CD1c-positive myeloid dendritic cell (primary cell): ENCODE data around the gene ING1.

ENCODE experiments used
- DNase-seq: peaks from one replicate; pipeline ENCODE4 v3.0.0-alpha.2; 2016; ENCODE audit errors: extremely low spot score

Gene ING1

DNA sequence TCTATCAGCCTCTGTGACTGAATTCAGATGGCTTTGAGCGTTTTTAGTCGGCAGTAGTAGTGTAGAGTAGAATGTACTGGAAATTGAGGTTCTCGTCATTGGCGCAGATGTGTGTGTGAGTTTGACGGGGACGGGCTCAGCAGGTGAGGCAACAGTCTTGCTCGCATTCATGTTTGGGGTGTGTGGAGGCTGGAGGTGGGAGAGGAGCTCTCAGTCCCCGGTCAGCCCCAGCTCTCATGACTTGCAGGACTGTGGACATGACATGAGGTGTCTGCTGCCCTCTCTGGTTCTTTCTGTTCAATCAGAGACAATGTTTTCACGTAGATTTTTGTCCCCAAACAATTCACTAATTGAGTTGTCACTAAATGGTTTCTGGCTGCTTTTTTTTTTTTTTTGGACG, 57.2 kb downstream of the ING1 start:
- DNase-seq, result no peak

DNA sequence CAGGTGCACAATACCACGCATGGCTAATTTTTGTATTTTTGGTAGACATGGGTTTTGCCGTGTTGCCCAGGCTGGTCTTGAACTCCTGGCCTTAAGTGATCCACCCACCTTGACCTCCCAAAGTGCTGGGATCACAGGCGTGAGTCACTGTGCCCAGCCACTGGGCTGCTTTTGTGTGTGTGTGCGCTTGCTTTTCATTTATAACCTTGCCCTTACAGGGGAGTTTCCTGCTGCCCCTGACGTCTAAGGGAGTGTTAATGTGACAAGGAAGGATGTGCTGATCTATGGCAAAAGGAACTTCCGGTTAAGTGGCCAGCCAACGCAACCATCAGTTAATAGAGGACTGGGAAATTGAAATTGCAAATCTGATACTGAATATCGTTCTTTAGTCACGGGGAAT, 57.7 kb downstream of the ING1 start:
- no peak for DNase-seq

DNA sequence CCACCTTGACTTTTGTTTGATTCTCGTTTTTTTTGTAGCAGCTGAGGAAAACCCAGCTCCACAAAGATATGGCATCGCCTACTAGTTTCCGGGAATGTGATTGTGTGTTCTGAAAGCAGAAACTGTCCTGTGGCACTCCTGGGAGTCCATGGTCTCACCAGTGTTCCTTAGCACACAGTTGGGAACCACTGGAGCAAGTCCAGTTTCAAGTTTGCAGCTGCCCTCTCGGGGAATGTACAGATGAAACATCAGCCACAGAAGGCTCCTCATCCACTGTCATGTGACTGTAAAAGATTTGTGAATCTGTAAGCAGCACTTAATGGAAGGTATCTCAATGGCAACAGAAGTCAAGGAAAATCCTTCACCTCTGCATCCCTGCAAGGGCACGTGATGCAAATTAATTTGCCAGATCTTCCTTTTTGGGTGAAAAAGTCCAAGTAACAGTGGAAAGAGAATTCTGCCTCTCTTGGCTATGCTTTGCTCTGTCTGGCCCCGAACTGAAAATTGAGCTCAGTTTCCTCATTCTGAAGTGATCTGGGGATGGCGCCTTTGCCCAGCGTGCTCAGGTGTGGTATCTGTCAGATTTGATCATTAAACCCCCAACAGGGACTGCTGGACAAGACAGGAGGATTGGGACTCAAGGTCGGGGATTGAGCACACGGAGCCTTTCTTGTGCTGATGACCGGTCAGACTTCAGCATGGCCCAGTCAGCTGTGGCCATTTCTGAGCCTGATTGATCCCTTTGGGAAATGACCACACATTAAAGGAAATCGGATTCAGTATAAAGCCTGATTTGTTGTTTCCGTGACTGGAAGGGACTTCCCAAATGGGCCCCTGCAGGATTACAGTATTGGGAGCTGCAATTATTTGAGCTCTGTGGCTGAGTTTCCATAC, 58.8 kb downstream of the ING1 start:
- DNase-seq, result no peak
